Measurements from ENCODE around the gene CTSW. TPM values are rescaled to one million over a fixed set of nuclear protein-coding genes. Genes with fewer than 3 reads are reported as not detected.

CTSW gene
- polyA plus RNA-seq, 1 donor from 2014 or later: not detected

- Histone ChIP-seq H3K36me3 (ENCODE audit: insufficient read depth, low read length) (peaks cover 5% of the 10 kb centered on the region), H3K9me3 (ENCODE audit: low read length) (no peaks in the 10 kb centered on the region), H3K79me2 (replicated peaks; ENCODE audit: insufficient read depth, low read length) (peaks cover 32% of the 10 kb centered on the region), H3K27me3 (ENCODE audit: insufficient read depth, low read depth, low read length) (no peaks in the 10 kb centered on the region), H4K20me1 (ENCODE audit: insufficient read depth) (peaks cover 43% of the 10 kb centered on the region), H3F3A (ENCODE audit: insufficient read depth, low read length, poor library complexity, severe bottlenecking) (no peaks in the 10 kb centered on the region), H3K27ac (ENCODE audit: low read length) (no peak overlapping the region), H2AFZ (ENCODE audit: low read depth, low read length) (no peak overlapping the region), H3K9me2 (ENCODE audit: insufficient read depth, low read length) (no peaks in the 10 kb centered on the region), H3K9ac (ENCODE audit: low read length) (no peak overlapping the region), H3K4me2 (ENCODE audit: low read length) (no peak overlapping the region), H3K4me3 (ENCODE audit: low read length) (no peak overlapping the region)
- TF ChIP-seq EZH2 (IDR thresholded peaks at IDR 0.05; ENCODE audit: borderline replicate concordance, insufficient read depth, low read length, poor library complexity, severe bottlenecking) (no peak), POLR2AphosphoS5 (IDR thresholded peaks at IDR 0.05) (peak; percentile 9)
These were observed 27.7 kb upstream of the CTSW start for GRCh38 chr11:65851811-65852507.

GRCh38 chr11:65852508-65853245, 27.0 kb upstream of the CTSW start:
- Histone ChIP-seq H3F3A (ENCODE audit: insufficient read depth, low read length, poor library complexity, severe bottlenecking) (no peaks in the 10 kb centered on the region), H3K9ac (ENCODE audit: low read length) (no peak overlapping the region), H3K9me3 (ENCODE audit: low read length) (no peaks in the 10 kb centered on the region), H3K27ac (ENCODE audit: low read length) (no peak overlapping the region), H3K79me2 (replicated peaks; ENCODE audit: insufficient read depth, low read length) (peaks cover 38% of the 10 kb centered on the region), H3K4me3 (ENCODE audit: low read length) (no peak overlapping the region), H4K20me1 (ENCODE audit: insufficient read depth) (peaks cover 48% of the 10 kb centered on the region), H3K9me2 (ENCODE audit: insufficient read depth, low read length) (no peaks in the 10 kb centered on the region), H3K36me3 (ENCODE audit: insufficient read depth, low read length) (peaks cover 5% of the 10 kb centered on the region), H2AFZ (ENCODE audit: low read depth, low read length) (no peak overlapping the region), H3K27me3 (ENCODE audit: insufficient read depth, low read depth, low read length) (no peaks in the 10 kb centered on the region), H3K4me2 (ENCODE audit: low read length) (no peak overlapping the region)
- TF ChIP-seq POLR2AphosphoS5 (IDR thresholded peaks at IDR 0.05) (peak; percentile 19), EZH2 (IDR thresholded peaks at IDR 0.05; ENCODE audit: borderline replicate concordance, insufficient read depth, low read length, poor library complexity, severe bottlenecking) (no peak)

GRCh38 chr11:65853246-65853979, 26.2 kb upstream of the CTSW start:
- H3K9me2 ChIP-seq (ENCODE audit: insufficient read depth, low read length): no peaks in the 10 kb centered on the region
- peaks cover 38% of the 10 kb centered on the region for H3K79me2 ChIP-seq (replicated peaks; ENCODE audit: insufficient read depth, low read length)
- no peak overlapping the region for H3K9ac ChIP-seq (ENCODE audit: low read length)
- no peaks in the 10 kb centered on the region for H3K27me3 ChIP-seq (ENCODE audit: insufficient read depth, low read depth, low read length)
- H2AFZ ChIP-seq (ENCODE audit: low read depth, low read length): no peak overlapping the region
- no peak overlapping the region for H3K27ac ChIP-seq (ENCODE audit: low read length)
- no peak for TF ChIP-seq CTCF (IDR thresholded peaks at IDR 0.05; ENCODE audit: poor library complexity, severe bottlenecking)
- no peak for TF ChIP-seq POLR2AphosphoS5 (IDR thresholded peaks at IDR 0.05)
- TF ChIP-seq TAF1 (IDR thresholded peaks at IDR 0.05; ENCODE audit: low read depth): no peak
- no peak for TF ChIP-seq MXI1 (conservative IDR thresholded peaks at IDR 0.05; ENCODE audit: poor library complexity, severe bottlenecking)
- TF ChIP-seq RAD21 (conservative IDR thresholded peaks at IDR 0.05): no peak
- no peak for TF ChIP-seq REST (IDR thresholded peaks at IDR 0.05; ENCODE audit: borderline replicate concordance)
- no peak for TF ChIP-seq EZH2 (IDR thresholded peaks at IDR 0.05; ENCODE audit: borderline replicate concordance, insufficient read depth, low read length, poor library complexity, severe bottlenecking)
- no peak for TF ChIP-seq EP300 (conservative IDR thresholded peaks at IDR 0.05; ENCODE audit: poor library complexity, severe bottlenecking)
- no peak for TF ChIP-seq SMC3 (conservative IDR thresholded peaks at IDR 0.05; ENCODE audit: poor library complexity)
- H3K4me3 ChIP-seq (ENCODE audit: low read length): no peak overlapping the region
- H3K4me2 ChIP-seq (ENCODE audit: low read length): no peak overlapping the region
- H4K20me1 ChIP-seq (ENCODE audit: insufficient read depth): peaks cover 48% of the 10 kb centered on the region
- H3K36me3 ChIP-seq (ENCODE audit: insufficient read depth, low read length): peaks cover 5% of the 10 kb centered on the region
- H3F3A ChIP-seq (ENCODE audit: insufficient read depth, low read length, poor library complexity, severe bottlenecking): peaks cover under 1% of the 10 kb centered on the region
- no peaks in the 10 kb centered on the region for H3K9me3 ChIP-seq (ENCODE audit: low read length)

Measured in neural cell (in vitro differentiated cells).